GM18505 (cell line): ENCODE results near the gene CDH24.
A peak's percentile ranks its signal among the peaks of the same experiment; 100 is the strongest.

Experiments
- ATAC-seq: cut with Tn5 transposase; IDR thresholded peaks from one replicate; pipeline ENCODE4 v1.9.1; 2021; ENCODE audit not compliant: unreplicated experiment
- POLR2A ChIP-seq: IDR thresholded peaks from 4 replicates; pipeline ENCODE4 v1.6.1; 2011; ENCODE audit warnings: borderline replicate concordance; ENCODE audit not compliant: insufficient read depth, insufficient read length; ENCODE audit errors: extremely low read depth

Gene CDH24

DNA sequence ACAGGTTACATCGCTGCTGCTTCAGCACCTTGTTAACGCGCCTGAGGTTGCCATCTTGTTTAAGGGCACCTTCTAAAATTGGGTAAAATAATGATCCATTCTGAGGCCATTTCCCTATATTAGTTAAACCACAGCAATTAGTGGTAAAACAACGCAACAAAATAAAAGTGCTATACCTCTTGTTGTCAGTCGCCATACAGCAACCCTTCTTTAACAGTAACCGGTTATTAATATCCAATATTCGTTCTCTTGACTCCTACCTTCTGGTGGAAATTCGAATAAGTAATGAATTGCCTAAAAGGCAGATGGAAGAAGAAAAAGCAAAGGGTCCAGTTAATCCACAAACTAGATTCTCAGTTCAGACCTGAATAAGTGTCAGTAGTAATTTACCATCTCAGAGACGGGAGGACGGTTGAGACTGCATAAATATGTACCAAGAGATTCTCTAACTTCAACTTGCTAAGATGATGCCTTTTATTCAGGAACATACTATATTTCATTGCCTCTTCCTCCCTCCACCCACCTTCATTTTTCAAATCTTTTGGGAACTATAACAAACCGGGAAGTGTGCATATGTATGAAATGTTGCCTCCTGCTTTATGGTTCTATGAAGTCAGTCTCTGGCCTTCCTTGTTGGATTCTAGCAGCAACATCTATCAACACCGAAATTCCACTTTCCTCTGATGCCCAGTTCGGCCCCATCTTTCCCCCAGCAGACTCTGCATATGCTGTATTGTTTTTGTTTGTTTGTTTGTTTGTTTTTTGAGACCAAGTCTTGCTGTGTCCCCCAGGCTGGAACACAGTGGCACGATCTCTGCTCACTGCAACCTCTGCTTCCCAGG, 21.8 kb downstream of the CDH24 start:
- TF ChIP-seq POLR2A, result no peak
- ATAC-seq, result no peak

DNA sequence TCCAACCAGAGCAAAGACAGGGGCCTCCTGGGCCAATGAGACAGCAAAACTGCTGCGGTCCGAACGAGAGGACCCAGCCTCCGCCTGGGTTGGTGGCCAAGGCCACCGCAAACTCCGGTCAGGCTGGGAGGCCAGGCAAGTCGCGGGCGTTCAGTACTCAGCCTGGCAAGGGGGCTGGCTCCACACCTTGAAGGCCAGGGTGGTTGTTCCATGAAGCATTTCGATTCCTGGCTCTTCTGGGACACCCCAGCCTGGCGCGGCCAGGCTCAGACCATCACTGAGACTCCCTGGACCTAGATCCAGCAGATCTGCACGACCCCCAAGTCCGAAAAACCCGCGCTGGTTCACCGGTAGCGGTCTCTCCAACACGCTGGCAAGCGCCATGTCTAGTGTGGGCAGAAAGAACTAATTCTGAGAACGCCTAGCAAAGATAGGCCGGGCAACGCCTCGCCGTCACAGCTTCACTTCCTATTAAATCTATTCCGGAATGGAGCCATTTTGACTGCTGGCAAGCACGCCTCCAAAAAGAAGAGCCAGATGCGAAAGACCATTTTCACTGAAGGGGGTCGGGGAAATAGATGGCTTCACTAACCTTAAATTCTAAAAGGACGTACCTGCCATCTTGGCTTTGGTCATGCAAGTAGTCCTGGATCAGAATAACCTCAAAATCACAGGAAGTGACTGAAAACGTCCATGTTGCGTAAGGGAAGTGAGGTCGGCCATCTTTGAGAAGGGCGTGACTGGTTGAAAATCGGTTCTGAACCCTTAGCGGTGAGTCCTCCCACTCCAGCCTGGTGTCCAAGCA, 22.6 kb downstream of the CDH24 start, which contains the start of gene PSMB5:
PSMB5 (minus strand) TSS at position 403 of the 805 bp plus-strand sequence; CDS start at position 384, 19 bp downstream.
- peak; percentile 89 for TF ChIP-seq POLR2A
- peak; percentile 89 for ATAC-seq

DNA sequence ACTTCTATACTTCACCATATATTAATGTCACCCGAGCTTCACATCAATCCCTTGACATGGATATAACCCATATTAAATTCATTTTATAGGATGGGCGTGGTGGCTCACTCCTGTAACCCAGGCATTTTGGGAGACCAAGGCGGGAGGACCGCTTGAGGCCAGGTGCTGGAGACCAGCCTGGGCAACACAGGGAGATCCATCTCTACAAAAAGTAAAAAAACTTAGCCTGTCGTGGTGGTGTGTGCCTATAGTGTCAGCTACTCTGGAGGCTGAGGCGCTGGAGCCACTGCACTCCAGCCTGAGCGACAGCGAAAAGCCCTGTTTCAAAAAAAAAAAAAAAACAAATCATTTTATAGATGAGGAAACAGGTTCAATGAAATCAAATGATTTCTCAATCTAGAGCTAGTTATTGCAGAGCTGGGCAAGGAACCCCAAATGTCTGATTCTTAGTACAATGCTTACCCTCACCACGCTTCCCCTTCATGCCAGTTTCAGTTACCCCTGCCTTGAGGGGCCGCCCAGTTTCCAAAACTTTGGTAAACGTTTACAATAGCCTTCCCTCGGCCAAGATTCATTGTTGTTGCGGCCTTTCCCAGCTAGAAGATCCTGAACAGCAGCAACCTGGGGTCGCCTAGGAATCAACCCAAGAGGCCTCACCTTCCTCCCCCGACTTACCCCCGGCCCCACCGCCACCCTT, 23.4 kb downstream of the CDH24 start:
- TF ChIP-seq POLR2A, result no peak
- ATAC-seq, result no peak

DNA sequence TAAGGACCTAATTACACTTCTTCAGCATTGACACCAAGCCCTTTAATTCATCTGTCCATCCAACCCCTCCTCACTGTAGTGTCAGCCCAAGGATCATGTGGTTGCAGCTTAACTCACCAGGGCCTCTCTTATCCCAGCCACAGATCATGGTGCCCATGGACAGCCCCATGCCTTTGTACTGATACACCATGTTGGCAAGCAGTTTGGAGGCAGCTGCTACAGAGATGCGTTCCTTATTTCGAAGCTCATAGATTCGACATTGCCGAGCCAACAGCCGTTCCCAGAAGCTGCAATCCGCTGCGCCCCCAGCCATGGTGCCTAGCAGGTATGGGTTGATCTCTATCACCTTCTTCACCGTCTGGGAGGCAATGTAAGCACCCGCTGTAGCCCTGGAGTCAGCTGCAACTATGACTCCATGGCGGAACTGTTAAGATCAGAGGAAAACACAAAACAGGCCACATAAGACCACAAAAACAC, 24.0 kb downstream of the CDH24 start:
- no peak for TF ChIP-seq POLR2A
- ATAC-seq, result no peak

DNA sequence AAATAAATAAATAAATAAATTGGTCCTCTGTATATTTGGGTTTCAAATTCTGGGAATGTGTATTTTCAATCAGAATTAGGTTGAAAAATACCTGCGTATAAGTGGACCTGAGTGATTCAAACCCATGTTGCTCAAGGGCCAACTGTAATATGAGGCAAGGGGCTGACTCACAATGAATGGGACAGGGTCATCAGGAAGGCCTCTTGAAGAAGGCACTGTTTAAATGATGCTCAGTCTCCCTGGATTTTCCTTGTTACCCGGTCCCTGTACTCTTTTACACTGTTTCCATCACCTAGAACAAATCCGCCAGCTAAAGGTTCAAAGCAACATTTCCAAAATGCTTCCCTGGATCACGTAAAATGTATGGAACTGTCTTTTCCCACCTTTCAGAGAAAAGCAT, 26.4 kb downstream of the CDH24 start:
- ATAC-seq, result no peak
- no peak for TF ChIP-seq POLR2A

DNA sequence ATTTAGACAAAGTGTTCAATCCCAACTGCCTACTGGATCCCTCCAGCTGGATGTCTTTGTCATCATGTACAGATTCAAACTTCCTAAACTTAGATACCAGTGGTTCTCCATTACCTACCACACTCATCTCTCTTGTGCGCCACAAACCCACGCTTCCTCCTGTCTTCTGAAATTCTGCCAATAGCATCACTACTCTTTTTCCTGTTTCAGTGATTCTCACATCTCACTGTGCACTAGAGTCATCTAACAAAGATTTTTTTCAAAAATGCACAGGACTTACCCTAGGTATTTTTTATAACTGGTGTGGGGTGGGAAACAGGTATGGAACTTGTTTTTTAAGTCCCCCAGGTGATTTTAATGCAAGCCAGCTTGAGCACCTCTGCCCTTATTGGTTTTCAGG, 28.5 kb downstream of the CDH24 start:
- ATAC-seq, result no peak

DNA sequence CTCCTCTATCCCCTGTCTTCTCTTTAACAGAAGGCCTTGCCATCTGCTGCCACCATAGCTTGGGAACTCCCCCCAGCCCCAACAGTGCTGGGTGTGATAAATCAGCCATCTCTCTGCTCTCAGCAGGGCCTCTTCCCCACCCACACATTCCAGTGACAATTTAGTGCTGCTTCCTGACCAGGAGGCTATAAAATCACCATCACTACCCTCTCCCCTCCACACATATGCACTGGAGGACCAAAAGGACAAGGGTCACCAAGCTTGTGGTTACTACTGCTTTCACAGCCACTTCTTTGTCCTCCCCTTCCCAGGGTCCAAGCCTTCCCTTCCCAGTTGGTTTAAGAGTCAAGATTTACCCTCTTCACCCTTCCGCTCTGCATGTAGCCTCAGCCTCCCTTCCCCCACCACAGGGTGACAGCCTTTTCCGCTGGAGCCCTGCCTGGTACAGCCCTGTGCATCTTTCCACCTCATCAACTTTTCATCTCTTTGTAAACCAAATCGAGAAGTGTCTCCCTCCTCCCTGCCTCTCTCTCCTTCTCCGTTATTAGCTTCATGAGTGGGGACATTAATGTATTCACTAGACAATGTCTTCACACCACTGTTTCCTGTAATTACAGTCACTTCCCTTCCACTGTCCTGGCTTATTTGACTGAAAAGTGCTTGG, 32.0 kb downstream of the CDH24 start:
- no peak for ATAC-seq
- no peak for TF ChIP-seq POLR2A

More for the DNA sequence above, 28.5 kb downstream of the CDH24 start:
- TF ChIP-seq POLR2A, result no peak

DNA sequence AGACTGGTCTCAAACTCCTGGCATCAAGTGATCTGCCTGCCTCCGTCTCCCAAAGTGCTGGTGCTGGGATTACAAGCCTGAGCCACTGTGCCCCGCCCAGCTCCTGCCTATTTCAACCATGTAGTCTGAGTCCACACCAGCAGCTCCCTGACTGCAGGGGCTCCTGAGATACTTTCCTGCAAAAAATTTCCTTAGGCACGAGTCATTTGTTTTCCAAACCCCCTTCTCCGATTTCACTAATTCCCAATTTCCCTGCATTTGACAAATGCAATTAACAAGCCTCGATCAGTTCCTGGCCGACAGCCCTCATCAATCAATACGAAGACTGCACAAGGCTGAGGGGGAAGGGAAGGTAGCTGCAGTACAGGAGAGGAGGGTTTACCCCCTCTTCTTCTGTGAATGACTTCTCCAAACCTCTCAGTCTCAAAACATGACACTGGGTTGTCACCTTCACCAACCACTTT, 32.7 kb downstream of the CDH24 start:
- ATAC-seq, result no peak
- no peak for TF ChIP-seq POLR2A

DNA sequence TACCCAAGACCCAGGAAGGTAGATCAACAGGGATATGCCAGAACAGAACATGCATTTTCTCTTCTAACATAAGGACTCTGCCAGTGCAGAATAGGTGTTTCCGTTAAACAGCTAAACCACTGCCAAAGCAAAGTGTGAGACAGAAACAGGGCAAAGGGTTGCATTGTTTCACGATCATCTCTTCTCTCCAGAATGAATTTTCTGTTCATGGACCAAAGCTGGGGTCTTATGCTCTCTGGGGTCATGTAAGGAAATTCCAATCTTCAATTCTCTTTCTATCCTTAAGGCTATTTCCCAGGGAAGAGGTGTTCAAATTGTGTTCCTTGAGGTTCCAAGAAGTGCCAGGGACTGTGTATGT, 33.5 kb downstream of the CDH24 start:
- no peak for ATAC-seq
- no peak for TF ChIP-seq POLR2A

DNA sequence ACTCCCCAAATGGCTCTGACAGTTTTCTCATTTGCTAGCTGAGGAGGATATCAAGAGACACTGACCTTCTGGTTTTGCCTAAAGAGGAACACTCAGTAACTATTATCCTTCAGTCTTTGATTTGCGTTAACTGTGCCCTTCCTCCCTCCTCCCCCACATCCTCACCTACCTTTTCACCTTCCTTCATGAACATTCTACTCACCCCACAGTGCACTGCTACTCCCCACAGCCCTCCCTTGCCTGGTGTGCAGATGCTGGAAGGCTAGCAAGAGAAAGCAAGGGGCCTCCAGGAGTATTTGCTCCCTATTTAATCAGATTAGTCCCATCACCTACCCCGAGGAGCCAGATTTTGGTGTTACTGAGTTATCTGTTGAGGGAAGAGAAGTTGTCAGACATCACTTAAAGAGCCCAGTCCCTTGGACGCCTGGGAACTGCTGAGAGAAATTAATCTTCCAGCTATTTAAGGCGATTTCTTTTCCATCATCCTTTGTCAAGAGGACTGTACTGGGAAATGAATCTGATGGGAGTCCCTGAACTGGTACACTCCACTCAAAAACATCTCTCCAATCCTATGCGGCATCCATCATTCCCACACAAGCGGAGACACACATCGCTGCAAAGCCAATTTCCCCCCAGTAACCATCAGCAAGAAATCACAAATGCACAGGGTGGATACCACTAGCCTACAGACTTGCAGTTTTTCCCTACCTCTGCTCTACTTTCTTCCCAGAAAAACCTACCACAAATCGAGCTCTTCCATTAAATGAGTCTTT, 34.1 kb downstream of the CDH24 start:
- ATAC-seq, result no peak
- TF ChIP-seq POLR2A, result no peak

DNA sequence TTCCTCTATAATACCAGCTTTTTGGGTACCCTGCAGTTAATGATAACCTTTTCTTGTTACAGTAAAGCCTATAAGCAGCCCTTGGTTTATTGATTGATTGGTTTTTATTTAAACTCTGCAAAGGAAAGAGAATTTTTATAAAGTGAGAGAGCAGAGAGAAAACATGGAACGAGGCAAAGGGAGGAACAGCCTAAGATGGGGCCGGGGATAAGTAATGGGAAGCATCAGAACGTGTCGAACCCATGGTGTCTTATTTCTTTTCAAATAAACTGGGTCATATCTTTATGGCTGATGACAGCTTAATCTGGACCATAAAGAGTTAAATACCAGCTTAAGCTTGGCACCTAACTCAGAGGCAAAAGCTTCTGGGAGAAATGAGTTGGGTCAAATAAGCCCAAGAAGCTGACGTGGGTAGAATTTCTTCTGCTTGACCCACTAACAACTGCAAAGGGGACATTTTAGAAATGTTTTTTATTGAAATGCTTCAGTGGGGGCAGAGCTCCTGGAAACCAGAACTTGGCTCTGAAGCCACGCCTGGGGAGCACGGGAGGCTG, 35.4 kb downstream of the CDH24 start:
- no peak for TF ChIP-seq POLR2A
- ATAC-seq, result no peak

DNA sequence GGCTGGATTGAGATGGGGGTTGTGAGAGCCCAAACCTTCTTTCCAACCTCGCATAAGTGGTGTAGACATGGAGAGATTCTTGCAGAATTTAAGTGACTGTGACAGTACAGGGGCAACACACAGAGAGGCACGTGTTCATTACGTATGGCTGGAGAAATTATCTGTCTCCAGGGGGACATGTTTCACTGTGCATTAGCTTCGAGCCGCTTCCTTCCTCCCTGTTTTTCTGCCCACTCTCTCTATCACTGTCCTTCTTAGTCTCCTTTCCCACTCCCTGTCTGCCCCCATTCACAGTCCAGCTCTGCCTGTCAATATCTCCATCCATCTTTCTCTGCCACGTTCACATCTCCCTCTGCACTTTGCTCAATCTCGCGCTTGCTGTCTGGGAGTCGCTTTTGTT, 35.9 kb downstream of the CDH24 start:
- ATAC-seq, result no peak
- no peak for TF ChIP-seq POLR2A
